Measurements from ENCODE around the gene POLH.
A peak's percentile ranks its signal among the peaks of the same experiment; 100 is the strongest.
"Not testable (repeated sequence)": the region's sequence is repeated elsewhere in the genome, so short reads cannot be mapped to it uniquely, and the experiment has no call there.

The POLH gene

DNA sequence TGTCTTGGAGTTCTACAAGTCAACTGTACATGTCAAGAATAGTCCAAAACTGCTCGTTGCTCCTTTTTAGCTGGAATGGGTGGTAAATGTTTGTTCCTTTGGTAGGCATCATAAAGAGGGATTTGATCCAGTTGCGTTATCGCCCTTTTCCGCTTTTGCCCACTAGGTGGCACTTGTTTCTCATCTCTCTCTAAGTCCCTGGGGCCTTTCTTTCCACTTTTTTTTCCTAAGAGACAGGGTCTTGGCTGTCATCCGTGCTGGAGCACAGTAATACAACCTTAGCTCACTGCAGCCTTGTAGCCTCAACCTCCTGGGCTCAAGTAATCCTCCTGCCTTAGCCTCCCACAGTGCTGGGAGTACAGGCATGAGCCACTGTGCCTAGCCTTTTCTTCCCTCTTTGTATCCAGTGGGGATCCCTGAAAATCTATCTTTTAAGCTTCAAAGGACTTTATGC, 32.4 kb downstream of the POLH start:
- peak; percentile 75 for DNase-seq

DNA sequence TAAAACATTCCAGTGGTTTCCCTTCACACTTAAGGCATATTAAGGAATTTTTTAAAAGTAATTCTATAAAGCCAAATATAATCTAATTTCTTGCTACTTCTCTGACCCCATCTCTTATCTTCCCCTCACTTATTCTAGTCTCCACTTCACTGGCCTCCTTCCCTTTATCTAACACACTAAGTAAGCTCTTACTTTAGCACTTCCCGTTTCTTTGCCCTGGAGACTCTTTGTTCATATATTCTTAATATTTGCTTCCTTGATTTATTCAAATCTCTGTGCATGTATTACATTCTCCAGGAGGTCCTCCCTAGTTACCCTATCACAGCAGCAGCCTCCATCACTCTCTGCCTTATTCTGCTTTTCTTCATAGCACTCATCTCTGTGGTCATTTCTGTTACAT, 32.8 kb downstream of the POLH start:
- DNase-seq, result no peak

DNA sequence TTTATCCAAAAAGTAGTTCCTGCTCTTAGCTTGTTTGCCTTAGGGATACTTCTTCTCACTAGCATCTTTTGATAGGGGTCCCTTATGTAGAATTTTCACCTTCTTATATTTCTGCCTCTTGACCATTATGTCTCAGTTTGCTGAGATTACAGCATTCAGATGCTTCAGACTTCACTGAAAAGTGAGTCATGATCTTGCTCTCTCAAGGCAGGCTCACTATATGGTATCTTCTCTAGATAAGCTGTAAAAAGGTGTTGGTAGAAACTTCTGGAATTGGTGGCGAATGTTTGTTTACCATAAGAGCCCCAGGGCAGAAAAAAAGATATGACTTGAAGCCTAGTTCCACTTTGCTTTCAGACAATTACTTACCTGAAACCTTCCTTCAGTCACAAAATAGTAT, 33.4 kb downstream of the POLH start:
- DNase-seq, result no peak

DNA sequence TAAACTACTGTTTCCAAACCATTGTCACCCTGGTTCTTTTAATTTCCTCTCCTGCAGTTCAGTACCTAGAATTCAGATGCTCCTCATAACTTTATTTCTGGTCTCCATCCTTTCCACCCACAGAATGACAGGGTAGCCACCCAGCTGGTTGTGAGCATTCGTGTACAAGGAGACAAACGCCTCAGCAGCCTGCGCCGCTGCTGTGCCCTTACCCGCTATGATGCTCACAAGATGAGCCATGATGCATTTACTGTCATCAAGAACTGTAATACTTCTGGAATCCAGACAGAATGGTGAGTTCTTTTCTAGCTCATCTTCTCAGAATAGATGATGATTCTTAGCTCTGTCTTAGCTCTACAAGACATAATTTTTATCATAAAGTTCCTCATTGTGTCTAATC, 34.4 kb downstream of the POLH start:
- DNase-seq, result no peak

DNA sequence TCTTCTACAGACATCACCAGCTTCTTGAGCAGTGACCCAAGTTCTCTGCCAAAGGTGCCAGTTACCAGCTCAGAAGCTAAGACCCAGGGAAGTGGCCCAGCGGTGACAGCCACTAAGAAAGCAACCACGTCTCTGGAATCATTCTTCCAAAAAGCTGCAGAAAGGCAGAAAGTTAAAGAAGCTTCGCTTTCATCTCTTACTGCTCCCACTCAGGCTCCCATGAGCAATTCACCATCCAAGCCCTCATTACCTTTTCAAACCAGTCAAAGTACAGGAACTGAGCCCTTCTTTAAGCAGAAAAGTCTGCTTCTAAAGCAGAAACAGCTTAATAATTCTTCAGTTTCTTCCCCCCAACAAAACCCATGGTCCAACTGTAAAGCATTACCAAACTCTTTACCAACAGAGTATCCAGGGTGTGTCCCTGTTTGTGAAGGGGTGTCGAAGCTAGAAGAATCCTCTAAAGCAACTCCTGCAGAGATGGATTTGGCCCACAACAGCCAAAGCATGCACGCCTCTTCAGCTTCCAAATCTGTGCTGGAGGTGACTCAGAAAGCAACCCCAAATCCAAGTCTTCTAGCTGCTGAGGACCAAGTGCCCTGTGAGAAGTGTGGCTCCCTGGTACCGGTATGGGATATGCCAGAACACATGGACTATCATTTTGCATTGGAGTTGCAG, 37.9 kb downstream of the POLH start:
- DNase-seq, result no peak

DNA sequence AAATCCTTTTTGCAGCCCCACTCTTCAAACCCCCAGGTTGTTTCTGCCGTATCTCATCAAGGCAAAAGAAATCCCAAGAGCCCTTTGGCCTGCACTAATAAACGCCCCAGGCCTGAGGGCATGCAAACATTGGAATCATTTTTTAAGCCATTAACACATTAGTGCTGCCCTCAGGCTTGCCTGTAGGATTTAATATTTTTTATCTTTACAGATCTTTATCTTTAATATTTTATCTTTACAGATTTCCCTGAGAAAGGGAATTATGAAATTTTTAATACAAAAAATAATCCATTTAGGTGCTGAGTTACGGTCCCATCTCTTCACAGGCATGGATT, 38.4 kb downstream of the POLH start:
- DNase-seq, result no peak

DNA sequence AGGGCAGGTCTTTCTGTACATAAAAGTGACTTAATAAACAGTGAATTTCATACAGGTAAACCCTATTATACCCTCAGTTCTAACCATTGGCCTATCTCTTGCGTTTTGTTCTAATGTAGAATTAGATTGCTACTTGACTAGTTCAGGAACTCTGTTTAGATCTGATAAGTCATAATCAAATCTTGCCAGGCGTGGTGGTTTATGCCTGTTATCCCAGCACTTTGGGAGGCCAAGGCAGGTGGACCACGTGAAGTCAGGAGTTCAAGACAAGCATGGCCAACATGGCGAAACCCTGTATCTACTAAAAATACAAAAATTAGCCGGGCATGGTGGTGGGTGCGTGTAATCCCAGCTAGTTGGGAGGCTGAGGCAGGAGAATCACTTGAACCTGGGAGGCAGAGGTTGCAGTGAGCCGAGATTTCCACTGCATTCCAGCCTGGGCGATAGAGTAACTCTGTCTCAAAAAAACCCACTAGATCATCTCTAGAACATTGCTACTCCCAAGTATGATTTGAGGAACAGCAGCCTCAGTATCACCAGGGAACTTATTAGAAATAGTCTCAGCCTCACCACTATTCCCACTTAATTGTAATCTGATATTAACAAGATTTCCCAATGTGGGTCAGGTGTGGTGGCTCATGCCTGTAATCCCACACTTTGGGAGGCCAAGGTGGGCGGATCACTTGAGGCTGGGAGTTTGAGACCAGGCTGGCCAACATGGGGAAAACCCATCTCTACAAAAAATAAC, 40.9 kb downstream of the POLH start:
- no peak for DNase-seq

DNA sequence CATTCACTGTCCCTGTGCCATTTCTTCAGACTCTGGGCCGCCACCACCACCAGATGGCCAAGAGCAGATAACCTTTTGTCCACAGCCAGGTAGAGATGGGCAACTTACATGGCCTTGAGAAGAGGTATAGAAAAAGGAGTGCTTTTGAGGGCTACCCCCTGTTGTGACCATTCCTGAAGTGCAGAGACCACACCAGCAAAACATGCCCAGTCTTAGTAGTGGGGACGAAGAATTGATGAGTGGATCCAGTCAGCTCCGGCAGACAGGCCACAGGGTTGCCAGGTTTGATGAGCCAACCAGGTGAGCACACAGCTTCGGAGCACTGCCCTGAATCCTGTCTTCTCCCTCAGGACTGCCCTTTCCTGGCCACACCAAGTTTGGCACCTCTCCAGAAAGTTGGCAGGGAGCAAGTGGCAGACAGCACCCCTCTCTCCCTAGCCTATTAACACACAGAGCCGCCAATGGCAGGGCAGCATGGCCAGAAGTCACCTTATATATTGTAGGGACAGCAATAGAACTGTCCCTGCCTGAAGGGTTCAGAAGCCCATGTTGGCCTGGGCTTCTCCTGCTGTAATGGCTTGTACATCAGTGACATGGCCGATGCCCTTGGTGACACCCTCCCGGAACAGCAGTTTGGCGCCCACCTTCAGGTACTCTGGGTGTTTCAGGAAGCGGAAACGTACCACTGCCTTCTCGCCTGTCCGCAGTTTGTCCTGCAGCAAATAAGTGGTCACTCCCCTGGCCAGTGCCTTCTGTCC, 45.3 kb downstream of the POLH start:
- no peak for DNase-seq

DNA sequence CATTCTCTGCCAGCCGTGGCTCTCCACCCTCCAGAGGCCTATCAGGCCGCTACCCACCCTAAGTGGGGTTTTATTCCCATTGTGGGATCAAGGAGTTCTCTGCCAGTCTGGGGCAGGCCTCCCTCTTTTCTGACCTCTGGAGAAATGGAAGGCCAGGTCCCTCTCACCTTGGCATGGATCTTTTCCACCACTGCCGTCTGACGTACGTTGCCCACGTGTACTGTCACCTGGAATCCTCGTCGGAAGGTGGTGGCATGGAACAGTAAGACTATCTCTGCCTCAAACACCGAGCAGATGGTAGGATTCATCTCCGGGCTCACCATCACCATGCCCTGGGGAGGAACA, 45.8 kb downstream of the POLH start:
- no peak for DNase-seq

DNA sequence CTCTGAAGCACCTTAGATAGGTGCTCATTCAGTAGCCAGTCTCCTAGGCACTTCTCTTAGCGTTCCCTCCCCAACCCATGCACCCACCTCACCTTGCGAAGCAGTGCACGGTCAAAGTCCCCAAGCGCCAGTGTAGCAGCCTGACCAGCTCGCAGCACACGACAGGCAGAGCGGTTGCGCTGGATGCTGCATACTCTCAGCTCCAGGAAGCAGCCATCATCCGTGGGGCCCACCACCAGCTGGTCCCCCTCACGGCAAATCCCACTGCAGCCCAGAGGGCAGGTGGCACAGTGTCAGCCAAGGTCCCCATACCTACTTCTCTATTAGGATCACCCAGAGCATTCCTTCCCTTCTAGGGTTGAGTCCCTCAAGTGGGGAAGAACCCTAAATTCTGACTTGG, 46.6 kb downstream of the POLH start:
- no peak for DNase-seq

DNA sequence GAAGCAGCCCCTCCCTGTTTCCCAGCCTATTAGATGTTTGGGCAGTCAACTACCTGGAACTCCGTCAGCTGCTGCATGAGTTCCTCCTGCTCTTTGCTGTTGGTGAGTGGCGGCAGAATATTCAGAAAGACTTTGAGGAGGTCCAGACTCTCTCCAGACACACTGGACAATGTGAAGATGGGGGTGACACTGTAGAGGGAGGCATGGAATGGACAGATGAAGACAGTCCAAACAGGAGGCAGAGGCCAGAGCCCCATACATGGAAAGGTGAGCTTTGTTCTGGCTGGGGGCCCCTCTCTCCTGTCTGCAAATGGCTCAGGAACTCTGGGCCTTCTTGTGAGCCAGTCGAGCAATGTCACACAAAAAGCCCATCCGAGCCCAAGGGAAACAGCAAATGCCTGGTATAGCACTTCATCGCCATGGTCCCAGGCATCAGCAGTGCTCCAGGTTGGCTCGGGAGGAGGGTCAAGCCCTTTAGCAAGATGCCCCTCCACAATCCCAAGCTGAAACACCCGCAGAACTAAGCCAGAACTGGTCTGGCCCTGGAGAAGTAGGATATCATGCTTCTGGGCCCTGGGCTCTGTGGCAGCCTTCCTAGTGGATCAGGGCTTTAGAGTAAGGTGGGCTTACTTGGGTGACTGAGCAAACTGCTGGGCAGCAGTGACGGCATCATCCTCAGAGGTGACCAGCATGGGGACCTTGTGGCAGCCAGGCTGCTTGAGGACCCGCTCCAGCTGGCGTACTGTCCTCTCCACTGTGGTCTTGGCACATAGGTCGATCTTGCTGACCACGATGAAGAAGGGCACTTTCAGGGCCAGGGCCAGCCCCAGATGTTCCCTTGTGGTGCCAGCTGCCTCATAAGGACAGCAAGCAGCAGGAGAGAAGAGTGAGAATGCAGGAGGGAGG, 48.1 kb downstream of the POLH start:
- no peak for DNase-seq

DNA sequence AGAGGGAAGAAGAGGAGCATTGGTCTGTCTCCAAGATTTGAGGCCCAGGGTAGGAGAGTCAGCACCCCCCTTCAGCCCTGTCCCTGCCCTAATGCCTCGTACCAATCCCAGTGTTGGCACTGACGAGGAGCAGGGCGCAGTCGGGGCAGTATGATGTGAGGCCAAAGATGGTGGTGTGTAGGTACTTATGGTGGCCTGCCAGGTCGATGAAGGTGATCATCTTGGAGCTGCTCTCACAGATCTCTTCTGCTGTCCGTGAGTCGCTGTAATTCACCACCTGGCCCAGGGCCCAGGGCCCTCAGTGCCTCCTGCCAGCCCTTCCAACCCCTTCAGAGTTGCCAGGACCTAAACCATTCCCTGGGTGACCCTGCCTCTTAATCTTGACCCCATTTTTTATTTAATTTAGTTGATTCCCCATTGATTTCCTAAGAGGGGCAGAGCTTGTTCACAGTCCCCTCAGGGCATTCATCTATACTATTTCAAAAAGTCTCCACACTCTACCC, 48.9 kb downstream of the POLH start:
- no peak for DNase-seq

DNA sequence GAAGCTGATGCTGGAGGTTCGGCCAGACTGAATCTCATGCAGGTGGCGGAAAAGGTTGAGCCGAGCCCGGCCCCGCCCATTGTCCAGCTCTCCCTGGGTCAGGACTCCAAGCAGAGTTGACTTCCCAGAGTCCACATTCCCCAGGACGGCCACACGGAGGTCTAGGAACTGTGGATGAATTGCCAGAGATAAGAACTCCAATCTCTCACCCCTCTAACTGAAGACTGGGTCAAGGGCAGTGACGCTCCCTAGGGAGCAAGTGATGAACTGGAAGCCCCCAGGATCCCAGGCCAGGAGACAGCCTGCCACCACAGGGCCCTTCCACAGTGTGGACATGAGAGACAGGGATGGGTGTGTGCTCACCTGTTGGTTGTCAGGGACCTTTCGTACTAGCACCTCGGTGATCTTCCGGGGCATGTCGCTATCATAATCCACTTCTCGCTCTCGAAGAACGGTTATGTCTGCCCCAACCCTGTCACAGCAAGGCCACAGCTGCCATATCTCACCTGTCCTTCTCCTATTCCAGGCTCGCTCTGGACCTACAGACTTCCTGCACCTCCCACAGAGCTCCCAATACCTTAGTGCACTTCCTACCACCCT, 49.5 kb downstream of the POLH start:
- no peak for DNase-seq

DNA sequence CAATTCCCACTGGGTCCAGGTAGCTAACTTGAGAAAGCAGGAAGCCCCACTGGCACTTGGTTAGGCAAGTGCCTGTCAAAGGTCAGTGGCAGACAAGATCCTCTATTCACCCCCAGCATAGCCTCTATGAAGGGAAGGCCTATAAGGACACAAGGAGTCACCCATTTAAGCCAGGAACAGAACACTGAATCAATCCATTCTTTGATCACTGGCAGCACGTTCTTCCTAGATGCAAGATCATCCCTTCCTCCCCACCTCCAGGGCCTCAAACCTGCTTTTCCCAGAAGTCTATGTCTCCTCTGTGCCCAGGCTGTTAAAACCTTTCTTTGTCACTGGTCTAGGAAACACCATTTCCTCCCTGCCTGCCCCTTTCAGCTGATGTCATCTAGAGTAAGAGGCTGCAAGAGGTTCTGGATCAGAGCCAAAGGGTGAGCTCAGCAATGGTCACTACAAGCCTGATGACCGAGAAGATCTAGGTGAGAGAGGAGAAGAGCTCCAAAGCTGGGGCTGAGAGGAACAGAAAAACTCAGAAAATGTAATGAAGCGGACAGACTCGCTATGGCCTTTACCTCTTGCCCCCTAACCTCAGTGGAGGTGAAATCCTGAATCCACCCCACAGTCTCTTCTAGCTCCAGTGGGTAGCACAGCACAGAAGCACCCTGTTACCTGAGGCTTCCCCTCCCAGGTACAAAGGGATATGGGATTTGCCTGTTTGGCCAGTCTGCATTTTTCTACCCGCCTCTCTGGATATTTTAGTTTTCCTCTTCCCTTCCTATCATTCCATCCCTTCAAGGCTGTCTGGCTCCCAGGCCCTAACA, 51.2 kb downstream of the POLH start:
- peak; percentile 39 for DNase-seq

DNA sequence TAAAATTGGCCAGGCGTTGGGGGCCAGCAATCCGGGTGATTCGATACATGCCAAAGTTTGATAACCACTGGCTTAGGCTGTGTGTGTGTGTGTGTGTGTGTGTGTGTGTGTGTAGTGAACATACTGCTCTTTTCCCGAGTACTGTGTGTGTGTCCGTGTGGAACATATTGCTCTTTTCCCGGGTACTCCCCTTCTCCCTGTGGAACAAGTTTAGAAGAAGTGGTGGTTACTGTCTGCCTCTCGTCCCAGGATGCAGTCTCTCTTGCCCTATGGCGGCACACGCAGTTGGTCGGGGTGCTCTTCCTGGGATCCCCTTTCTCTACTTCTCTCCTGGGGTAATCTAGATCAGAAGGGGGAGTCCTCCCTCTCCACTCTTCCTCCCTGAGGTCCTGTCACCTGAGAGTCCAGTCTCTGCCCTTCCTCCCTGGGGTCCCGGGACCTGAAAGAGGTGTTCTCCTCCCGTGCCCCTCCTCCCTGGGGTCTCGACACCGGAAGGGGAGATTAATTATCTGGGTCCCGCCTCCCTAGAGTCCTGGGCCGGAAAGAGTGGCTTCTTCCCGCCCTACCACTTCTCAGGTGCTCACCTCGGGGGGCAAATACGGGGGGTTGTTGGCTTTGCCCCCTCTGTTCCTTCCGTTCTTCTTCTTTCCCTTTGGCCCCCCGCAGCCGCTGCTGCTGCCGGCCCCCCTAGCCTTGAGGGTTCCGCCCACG, 52.6 kb downstream of the POLH start:
- peak; percentile 69 for DNase-seq

DNA sequence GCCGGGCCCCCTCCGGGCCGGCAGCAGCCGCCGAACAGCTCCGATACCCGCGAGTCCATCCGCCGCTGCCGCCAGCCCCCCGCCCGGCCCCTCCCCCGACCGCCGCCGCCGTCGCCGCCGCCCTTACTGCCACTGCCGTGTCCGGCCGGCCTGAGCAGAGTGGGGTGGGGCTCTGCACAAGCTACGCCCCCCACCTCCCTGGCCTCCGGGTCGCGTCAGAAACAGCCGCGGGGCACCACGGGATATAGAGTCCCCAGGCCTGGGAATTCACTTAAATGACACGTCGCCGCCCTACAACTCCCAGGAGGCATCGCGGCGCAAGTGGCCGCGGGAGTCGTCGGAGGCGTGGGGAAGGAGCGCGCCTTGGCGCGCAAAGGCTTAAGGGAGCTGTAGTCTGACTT, 53.1 kb downstream of the POLH start, which contains the start of gene GTPBP2:
Gene GTPBP2, minus strand, starts transcription at position 161 of the 401 bp plus-strand sequence. Its CDS starts 102 bp downstream, at position 59.
- peak; percentile 97 for DNase-seq

DNA sequence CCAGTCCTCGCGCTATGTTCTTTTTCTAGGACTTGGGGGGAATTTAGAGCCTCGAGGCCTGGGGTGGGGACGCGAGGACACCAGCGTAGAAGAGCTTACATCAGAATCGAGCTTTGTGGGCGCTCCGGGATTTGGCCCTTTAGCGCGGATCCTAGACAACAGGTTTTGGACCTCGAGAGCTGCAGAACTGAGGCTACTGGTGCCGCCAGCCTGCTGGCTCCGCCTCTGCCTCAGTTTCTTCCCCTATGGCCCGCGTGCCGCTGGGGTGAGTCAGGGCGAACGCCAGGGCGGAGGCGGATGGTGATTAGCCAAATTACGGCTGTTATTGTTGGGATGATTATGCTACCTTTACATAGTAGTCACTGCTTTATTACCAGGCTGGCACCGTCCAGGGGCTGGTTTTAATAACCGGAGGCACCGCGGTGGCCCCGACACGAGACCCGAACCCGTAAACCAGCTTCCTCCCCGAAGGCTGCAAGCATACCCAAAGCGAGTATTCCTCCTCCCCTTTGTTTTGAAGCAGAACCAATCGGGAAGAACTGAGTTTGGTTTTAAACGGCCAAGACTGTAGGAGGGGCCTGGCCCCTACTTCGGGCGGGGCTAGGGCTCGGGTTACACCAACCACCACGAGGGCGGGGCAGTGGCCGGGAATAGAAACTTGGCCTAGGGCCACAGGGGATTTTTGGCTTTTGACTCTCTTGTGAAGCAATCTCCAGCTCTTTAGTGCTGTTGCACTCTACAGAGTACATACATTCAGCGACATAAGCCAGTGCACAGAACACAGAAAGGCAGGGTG, 53.7 kb downstream of the POLH start:
- DNase-seq, result peak; percentile 98

DNA sequence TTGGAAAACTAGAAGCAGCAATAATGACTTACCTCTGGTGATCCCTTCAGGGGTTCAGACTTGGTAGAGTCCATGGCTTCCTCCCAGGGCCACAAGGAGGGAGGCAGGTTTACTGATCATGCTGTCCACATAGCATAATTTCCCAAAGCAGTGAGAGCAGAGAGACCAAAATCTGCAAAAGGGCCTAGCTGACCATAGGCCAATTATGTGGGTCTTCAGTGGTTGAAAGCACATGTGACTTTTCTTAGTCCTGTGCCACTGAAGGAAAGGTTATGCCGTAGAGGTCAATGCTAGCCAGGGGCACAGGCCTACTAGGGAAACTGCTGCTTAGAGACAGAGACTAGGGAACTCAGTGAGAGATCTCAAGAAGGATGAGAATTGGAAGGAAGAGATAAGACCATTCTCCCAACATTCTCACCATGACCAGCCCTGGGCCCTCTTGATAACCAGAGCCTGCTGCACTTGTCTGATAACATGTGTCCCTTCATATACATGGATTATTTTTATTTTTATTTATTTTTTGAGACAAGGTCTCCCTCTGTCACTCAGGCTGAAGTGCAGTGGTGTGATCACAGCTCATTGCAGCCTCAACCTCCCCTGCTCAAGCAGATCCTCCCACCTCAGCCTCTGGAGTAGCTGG, 55.1 kb downstream of the POLH start:
- DNase-seq, result no peak

DNA sequence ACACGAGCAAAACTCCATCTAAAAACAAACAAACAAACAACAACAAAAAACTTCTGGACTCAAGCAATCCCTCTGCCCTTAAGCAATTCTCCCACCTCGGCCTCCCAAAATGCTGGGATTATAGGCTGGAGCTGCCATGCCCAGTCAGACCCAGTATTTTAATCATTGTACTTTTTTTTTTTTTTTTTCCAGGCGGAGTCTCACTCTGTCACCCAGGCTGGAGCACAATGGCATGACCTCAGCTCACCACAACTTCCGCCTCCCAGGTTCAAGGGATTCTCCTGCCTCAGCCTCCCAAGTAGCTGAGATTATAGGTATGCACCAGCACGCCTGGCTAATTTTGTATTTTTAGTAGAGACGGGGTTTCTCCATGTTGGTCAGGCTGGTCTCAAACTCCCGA, 57.0 kb downstream of the POLH start:
- not testable (repeated sequence) for DNase-seq

Data from DMS79 treated with DMSO at 0.1 percent for 48 hours (cell line).